Subcutaneous adipose tissue (tissue), 4 donors: Measurements from ENCODE around the gene CDC42EP5. TPM values are rescaled to one million over a fixed set of nuclear protein-coding genes. Genes with fewer than 3 reads are reported as not detected.

ENCODE experiments used
- total RNA-seq, 4 donors: library from RNA; depleted of rRNA; stranded (reverse); fragments of >200 nt; gene quantifications; one replicate each; pipeline ENCODE4 v1.1.0, GENCODE V29; 2016
- TF ChIP-seq, protein P1 (sequence below): fragments of 450-650 bp; IDR thresholded peaks from one replicate; pipeline ENCODE4 v1.5.1; 2016; ENCODE audit warnings: low read depth, mild to moderate bottlenecking, control low read depth, antibody characterized with exemption, moderate library complexity

The CDC42EP5 gene
- total RNA-seq, 4 donors from 2014 or later = 0.98 to 11.6 (median 9.8) TPM

DNA sequence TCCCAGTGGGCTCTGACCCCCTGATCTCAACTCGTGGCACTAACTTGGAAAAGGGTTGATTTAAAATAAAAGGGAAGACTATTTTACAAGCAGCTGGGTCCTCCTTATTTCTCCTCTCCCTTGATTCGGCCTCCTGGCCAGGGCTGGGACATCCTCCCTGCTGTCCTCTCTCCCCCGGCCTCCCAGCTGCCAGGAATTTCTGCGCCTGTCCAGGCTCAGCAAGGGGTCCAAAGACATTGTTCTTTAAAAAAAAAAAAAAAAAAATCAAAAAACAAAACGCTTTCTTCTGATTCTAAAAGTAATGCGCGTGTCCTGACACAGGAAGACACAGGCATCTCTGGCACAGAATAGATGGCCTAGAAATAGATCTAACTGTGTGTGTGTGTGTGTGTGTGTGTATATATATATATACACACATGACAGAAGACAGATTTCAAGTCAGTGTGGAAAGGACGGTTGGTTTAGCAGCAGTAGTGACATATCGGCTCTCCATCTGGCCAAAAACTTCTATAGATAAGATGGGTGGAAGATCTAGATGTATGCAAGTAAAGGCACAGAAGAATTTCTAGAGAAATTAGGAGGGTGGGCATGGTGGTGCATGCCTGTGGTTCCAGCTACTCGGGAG is 36.4 kb downstream of the CDC42EP5 start:
- TF ChIP-seq, protein P1, sequence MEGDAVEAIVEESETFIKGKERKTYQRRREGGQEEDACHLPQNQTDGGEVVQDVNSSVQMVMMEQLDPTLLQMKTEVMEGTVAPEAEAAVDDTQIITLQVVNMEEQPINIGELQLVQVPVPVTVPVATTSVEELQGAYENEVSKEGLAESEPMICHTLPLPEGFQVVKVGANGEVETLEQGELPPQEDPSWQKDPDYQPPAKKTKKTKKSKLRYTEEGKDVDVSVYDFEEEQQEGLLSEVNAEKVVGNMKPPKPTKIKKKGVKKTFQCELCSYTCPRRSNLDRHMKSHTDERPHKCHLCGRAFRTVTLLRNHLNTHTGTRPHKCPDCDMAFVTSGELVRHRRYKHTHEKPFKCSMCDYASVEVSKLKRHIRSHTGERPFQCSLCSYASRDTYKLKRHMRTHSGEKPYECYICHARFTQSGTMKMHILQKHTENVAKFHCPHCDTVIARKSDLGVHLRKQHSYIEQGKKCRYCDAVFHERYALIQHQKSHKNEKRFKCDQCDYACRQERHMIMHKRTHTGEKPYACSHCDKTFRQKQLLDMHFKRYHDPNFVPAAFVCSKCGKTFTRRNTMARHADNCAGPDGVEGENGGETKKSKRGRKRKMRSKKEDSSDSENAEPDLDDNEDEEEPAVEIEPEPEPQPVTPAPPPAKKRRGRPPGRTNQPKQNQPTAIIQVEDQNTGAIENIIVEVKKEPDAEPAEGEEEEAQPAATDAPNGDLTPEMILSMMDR = no peak

GRCh38 chr19:54436031-54436523 is 37.0 kb downstream of the CDC42EP5 start:
- TF ChIP-seq, protein P1 = no peak

DNA sequence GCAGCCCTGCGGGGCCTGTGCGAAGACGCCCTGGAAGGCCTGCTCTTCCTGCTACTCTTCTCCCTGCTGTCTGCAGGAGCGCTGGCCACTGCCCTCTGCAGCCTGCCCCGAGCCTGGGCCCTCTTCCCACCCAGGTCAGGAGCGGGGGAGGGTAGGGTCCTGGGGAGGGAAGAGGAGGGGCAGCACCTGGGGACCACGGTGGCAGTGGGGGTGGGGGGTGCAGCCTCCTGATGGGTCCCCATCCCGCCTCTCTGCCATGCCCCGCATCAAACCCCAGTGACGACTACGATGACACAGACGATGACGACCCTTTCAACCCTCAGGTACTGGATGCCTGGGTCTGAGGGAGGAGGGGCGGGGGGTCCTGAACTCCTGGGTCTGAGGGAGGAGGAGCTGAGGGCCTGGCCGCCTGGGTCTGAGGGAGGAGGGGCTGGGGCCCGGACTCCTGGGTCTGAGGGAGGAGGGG is 37.5 kb downstream of the CDC42EP5 start:
- TF ChIP-seq, protein P1 = no peak

- TF ChIP-seq, protein P1 = no peak
Observed at GRCh38 chr19:54434873-54435214, 38.3 kb downstream of the CDC42EP5 start.

DNA sequence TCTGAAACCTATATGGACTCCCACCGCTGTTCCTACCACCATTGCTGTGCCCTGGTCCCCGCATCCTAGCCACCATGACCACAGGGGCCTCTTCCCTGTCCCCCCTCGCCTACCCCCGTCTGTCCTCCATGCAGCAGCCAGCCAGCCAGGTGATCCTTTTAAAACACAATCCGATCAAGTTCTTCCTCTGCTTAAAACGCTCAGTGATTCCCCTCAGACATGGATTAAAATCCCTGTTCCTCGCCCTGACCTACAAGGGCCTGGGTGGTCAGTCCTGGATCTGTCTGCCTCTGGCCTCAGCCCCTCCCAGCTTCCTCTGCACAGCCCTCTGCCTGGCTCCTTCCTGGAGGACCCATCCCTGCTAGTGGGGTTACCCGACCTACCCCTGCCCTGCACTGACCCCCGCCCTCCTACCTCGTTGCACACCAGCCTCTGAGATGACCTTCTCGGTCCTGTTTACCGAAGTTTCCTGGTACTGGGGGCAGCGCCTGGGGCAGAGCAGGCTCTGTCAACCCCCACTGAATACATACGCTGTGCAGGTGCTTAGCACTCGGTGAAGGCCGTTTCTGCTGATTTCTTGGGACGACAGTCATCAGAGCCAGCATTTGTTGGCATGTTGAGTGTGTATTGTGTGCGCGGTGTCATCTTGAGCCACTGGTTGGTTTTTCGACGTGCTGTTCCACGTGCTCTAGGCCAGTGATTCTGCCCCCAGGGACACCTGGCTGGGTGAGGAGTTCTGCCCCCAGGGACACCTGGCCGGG is 38.8 kb downstream of the CDC42EP5 start:
- TF ChIP-seq, protein P1 = no peak

GRCh38 chr19:54433697-54434096 is 39.4 kb downstream of the CDC42EP5 start:
- TF ChIP-seq, protein P1 = no peak

DNA sequence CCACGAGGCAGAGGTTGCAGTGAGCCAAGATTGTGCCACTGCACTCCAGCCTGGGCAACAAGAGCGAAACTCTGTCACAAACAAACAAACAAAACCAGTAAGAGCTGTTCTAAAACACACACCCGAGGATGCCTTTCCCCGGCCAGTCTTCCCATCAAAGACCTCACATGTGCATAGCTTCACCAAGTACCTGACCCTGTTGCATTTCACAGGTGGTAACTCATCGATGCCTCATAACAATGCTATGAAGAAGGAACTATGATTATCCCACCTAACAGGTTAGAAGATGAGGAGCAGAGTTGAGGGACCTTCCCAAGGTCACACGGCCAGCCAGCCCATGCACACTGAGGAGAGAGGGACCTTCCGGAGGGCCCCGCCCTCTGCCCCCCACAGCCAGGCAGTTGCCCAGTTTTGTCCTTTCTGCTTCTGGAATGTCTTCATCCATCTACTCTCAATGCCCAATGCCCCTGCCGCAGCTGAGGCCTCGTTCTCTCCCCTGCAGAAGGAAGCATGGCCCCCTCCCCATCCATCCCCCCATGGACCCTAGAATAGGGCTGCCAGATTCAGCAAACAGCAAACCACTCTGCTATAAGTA is 40.9 kb downstream of the CDC42EP5 start:
- TF ChIP-seq, protein P1 = no peak
